Small intestine (tissue), 7 donors: ENCODE results near the gene DACH1. TPM values are rescaled to one million over a fixed set of nuclear protein-coding genes. Genes with fewer than 3 reads are reported as not detected.

Experiments
- DNase-seq, 2 donors: peaks; one replicate each; pipeline versions ENCODE4 v3.0.0 to v3.0.0-alpha.2; 2013
- FAIRE-seq: peaks from 2 replicates; lab custom pipeline; 2012; peaks lifted over from hg19 to GRCh38; lab: Jason Lieb, UNC
- H3K27ac ChIP-seq, 3 donors: one replicate each; pipeline ENCODE4 v1.5.1; 2013; ENCODE audit warnings: low read length in 2 of 3, mild to moderate bottlenecking in 2 of 3, control low read depth in 1 of 3, inconsistent platforms in 1 of 3, low read depth in 1 of 3, moderate library complexity in 1 of 3
- H3K27me3 ChIP-seq, 3 donors: one replicate each; pipeline ENCODE4 v1.6.1; 2013; ENCODE audit warnings: low read length in 3 of 3, inconsistent platforms in 1 of 3; ENCODE audit not compliant: control insufficient read depth in 3 of 3, insufficient read depth in 3 of 3
- H3K36me3 ChIP-seq, 3 donors: one replicate each; pipeline ENCODE4 v1.6.1; 2013; ENCODE audit warnings: low read length in 3 of 3, inconsistent platforms in 1 of 3, low read depth in 1 of 3, mild to moderate bottlenecking in 1 of 3, moderate library complexity in 1 of 3; ENCODE audit not compliant: control insufficient read depth in 3 of 3, insufficient read depth in 2 of 3
- H3K4me1 ChIP-seq, 3 donors: one replicate each; pipeline ENCODE4 v1.6.1; 2013; ENCODE audit warnings: low read length in 2 of 3, inconsistent platforms in 1 of 3, low read depth in 1 of 3, mild to moderate bottlenecking in 1 of 3, moderate library complexity in 1 of 3; ENCODE audit not compliant: control insufficient read depth in 3 of 3, insufficient read depth in 2 of 3
- H3K4me3 ChIP-seq, 3 donors: one replicate each; pipeline ENCODE4 v1.5.1; 2013; ENCODE audit warnings: low read length in 3 of 3, control low read depth in 1 of 3, inconsistent platforms in 1 of 3, low read depth in 1 of 3, mild to moderate bottlenecking in 1 of 3, moderate library complexity in 1 of 3
- H3K9me3 ChIP-seq, 2 donors: one replicate each; pipeline ENCODE4 v1.6.1; 2013; ENCODE audit warnings: low read depth in 1 of 2, low read length in 1 of 2; ENCODE audit not compliant: control insufficient read depth in 2 of 2, insufficient read depth in 1 of 2
- WGBS, 3 donors: extraction: QIAGEN DNeasy Blood & Tissue Kit; methylation state at CpG; one replicate each; pipeline ENCODE4 v1.1.7; 2013; 5-methylcytosine and 5-hydroxymethylcytosine counted together
- polyA plus RNA-seq, 4 donors: library from polyadenylated mRNA; stranded (reverse) in 3 of 4; unstranded in 1 of 4; fragments of 200-250 nt in 3 of 4; fragments of 120-200 nt in 1 of 4; gene quantifications; one replicate each; pipeline versions ENCODE4 v1.2.1 to v1.2.3, GENCODE V29; 2013
- donor health status: healthy with polysubstance abuse.
- donor health status: control.
- donor health status: control.
- donor health status: Bipolar disorder and iron deficiency.
- donor health status: healthy.

The DACH1 gene
- polyA plus RNA-seq, 4 donors = 1.8 to 30.2 (median 4.3) TPM

GRCh38 chr13:71597150-71597549 lies 269.9 kb downstream of the DACH1 start:
- no peak for FAIRE-seq
- H3K27ac ChIP-seq = no peak overlapping the region
- no peaks in the 10 kb centered on the region for H3K27me3 ChIP-seq
- no peak for DNase-seq
- WGBS, 3 donors = 94 to 100% (median 98%) methylated on average over 1 of the region's 1 CpG
- no peaks in the 10 kb centered on the region for H3K9me3 ChIP-seq
- H3K4me1 ChIP-seq = no peaks in the 10 kb centered on the region
- H3K4me3 ChIP-seq = no peak overlapping the region
- peaks cover 0 to 4% (median 0%) of the 10 kb centered on the region in 3 donors for H3K36me3 ChIP-seq

DNA sequence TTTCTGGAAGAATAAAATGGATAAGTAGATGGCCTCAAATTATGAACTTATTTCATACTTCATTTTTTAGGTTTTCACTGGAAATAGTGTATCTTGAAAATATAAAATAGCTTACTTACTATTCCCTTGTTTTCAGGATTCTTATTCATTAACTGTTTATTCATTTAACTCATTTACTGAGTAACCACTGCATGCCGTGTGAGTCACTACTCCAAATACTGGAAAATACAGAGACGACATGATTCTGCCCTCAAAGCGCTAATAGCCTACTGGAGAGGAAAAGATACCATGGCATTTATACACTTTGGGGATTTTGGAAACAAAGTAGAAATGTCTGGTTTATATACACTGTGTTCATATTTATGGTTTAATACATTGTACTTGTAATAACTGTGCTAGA lies 270.9 kb downstream of the DACH1 start:
- DNase-seq (no peak), FAIRE-seq (no peak)
- Histone ChIP-seq H3K9me3 (no peaks in the 10 kb centered on the region), H3K27ac (no peak overlapping the region), H3K4me1 (no peaks in the 10 kb centered on the region), H3K27me3 (no peaks in the 10 kb centered on the region), H3K4me3 (no peak overlapping the region), H3K36me3 (peaks cover 0 to 4% (median 0%) of the 10 kb centered on the region in 3 donors)
- WGBS, 3 donors = 93 to 94% (median 93%) methylated on average over 3 of the region's 3 CpGs

- Histone ChIP-seq H3K36me3 (peaks cover 0 to 4% (median 0%) of the 10 kb centered on the region in 3 donors), H3K9me3 (no peaks in the 10 kb centered on the region), H3K4me1 (no peaks in the 10 kb centered on the region), H3K27me3 (no peaks in the 10 kb centered on the region), H3K4me3 (no peak overlapping the region), H3K27ac (no peak overlapping the region)
- FAIRE-seq (no peak), DNase-seq (no peak)
Observed at GRCh38 chr13:71593566-71593965, 273.4 kb downstream of the DACH1 start.

DNA sequence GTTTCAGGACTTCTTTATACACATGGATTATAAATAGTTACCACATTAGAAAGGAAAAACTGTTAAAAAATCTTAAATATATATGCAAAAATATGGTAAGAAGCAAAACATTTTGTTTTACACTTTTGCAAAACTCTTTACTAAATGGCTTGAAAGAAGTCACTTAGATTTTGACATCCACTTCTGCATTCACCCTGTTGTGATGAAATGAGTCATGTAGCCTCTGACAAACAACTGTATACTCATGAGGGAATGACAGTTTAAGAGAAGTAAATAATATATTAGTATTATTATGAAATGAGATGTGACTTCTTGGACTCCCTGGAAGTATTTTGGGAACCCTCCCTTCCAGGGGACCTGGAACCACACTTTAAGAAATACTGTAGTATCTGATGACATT lies 275.6 kb downstream of the DACH1 start:
- FAIRE-seq (no peak), DNase-seq (no peak)

GRCh38 chr13:71590654-71591148 lies 276.3 kb downstream of the DACH1 start:
- Histone ChIP-seq H3K27me3 (no peaks in the 10 kb centered on the region), H3K9me3 (no peaks in the 10 kb centered on the region), H3K4me1 (no peaks in the 10 kb centered on the region), H3K4me3 (no peak overlapping the region), H3K36me3 (no peaks in the 10 kb centered on the region), H3K27ac (no peak overlapping the region)
- DNase-seq (no peak), FAIRE-seq (no peak)
- 94 to 98% (median 95%) methylated on average over 3 of the region's 3 CpGs for WGBS, 3 donors

More for the DNA sequence above, 275.6 kb downstream of the DACH1 start:
- H3K4me3 ChIP-seq = no peak overlapping the region
- no peaks in the 10 kb centered on the region for H3K27me3 ChIP-seq
- H3K36me3 ChIP-seq = no peaks in the 10 kb centered on the region
- H3K4me1 ChIP-seq = no peaks in the 10 kb centered on the region
- H3K9me3 ChIP-seq = no peaks in the 10 kb centered on the region
- H3K27ac ChIP-seq = no peak overlapping the region

DNA sequence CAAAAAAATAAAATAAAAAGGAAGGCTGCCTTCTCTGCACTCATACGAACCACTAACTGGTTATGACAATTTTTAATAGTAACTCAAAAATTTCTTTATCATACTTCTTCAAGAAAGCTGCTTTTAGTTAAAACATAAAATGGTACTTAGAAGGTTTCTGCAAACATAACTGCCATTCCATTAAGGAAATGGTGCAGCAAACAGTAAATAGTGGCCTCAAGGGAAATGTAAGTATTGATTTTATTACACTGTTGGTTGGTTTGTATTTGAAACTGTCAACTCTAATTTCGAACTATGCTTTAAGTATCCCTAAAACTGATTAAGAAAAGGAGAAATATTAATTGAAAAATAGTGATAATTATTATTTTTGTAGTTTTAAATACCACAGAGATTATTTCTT lies 278.0 kb downstream of the DACH1 start:
- Histone ChIP-seq H3K9me3 (no peaks in the 10 kb centered on the region), H3K4me3 (no peak overlapping the region), H3K27ac (no peak overlapping the region), H3K27me3 (no peaks in the 10 kb centered on the region), H3K36me3 (no peaks in the 10 kb centered on the region), H3K4me1 (no peaks in the 10 kb centered on the region)
- DNase-seq = no peak
- 76 to 79% (median 78%) methylated on average over 2 of the region's 2 CpGs for WGBS, 3 donors
- peak; percentile 10 for FAIRE-seq

DNA sequence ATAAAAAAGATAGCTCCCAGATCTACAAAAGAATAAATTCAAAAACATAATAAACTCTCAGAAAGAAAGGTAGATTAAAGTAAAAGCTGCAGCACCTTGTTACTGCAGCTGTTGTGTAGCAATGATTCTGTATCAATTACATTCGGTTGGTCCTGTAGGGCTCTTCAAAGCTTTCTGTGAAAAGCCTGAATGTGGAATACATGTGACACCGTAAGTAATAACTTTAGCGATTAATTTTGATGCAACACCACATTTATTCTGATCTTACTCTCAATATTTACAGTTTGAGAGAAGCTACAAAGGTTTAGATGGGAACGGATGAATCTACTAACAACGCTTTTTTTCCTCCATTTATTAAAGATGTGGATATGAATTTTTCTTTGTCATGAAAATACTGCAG lies 279.2 kb downstream of the DACH1 start:
- Histone ChIP-seq H3K4me3 (no peak overlapping the region), H3K36me3 (peaks cover 0 to 3% (median 0%) of the 10 kb centered on the region in 3 donors), H3K4me1 (no peaks in the 10 kb centered on the region), H3K27me3 (no peaks in the 10 kb centered on the region), H3K9me3 (no peaks in the 10 kb centered on the region), H3K27ac (no peak overlapping the region)
- FAIRE-seq (no peak), DNase-seq (no peak)
- WGBS, 3 donors = 77 to 93% (median 88%) methylated on average over 5 of the region's 5 CpGs

- peaks cover 0 to 3% (median 0%) of the 10 kb centered on the region in 3 donors for H3K36me3 ChIP-seq
- no peaks in the 10 kb centered on the region for H3K4me1 ChIP-seq
- 82 to 95% (median 91%) methylated on average over 2 of the region's 2 CpGs for WGBS, 3 donors
- FAIRE-seq = peak; percentile 53
- DNase-seq = no peak
- no peaks in the 10 kb centered on the region for H3K9me3 ChIP-seq
- no peak overlapping the region for H3K4me3 ChIP-seq
- H3K27me3 ChIP-seq = no peaks in the 10 kb centered on the region
- H3K27ac ChIP-seq = no peak overlapping the region
Observed at GRCh38 chr13:71587193-71587592, 279.8 kb downstream of the DACH1 start.

DNA sequence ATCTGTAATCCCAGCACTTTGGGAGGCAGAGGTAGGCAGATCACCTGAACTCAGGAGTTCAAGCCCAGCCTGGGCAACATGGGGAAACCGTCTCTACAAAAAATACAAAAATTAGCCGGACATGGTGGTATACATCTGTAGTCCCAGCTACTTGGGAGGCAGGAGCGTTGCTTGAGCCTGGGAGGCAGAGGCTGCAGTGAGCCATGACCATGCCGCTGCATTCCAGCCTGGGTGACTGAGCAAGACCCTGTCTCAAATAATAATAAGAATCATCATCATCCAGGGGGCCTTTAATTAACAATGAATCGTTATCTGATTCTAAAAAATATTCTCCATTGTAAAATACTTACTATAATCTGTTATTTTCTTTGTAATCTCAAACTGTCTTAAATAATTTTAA lies 283.4 kb downstream of the DACH1 start:
- FAIRE-seq (no peak), DNase-seq (no peak)
- no peaks in the 10 kb centered on the region for H3K9me3 ChIP-seq
- H3K4me3 ChIP-seq = no peak overlapping the region
- H3K27ac ChIP-seq = no peak overlapping the region
- 89 to 96% (median 91%) methylated on average over 5 of the region's 5 CpGs for WGBS, 3 donors
- peaks cover 0 to 6% (median 0%) of the 10 kb centered on the region in 3 donors for H3K36me3 ChIP-seq
- H3K4me1 ChIP-seq = no peaks in the 10 kb centered on the region
- no peaks in the 10 kb centered on the region for H3K27me3 ChIP-seq
